GM19099 (cell line): ENCODE results near the gene NR2F1-AS1.

Experiments
- POLR2A ChIP-seq: IDR thresholded peaks from 3 replicates; pipeline ENCODE4 v1.6.1; 2011; ENCODE audit warnings: low read depth; ENCODE audit not compliant: insufficient read length; ENCODE audit errors: extremely low read depth

Gene NR2F1-AS1

GRCh38 chr5:93580927-93581445 lies at the start of gene NR2F1-AS1:
NR2F1-AS1 (minus strand) TSS chr5:93581219.
- no peak for TF ChIP-seq POLR2A

GRCh38 chr5:93626801-93627200 lies 45.8 kb upstream of the NR2F1-AS1 start:
- TF ChIP-seq POLR2A, result no peak

- no peak for TF ChIP-seq POLR2A
Observed at GRCh38 chr5:93623153-93623552, 42.1 kb upstream of the NR2F1-AS1 start.

- no peak for TF ChIP-seq POLR2A
Observed at GRCh38 chr5:93622240-93622885, 41.3 kb upstream of the NR2F1-AS1 start.

GRCh38 chr5:93621327-93621798 lies 40.3 kb upstream of the NR2F1-AS1 start:
- no peak for TF ChIP-seq POLR2A

- no peak for TF ChIP-seq POLR2A
Observed at GRCh38 chr5:93620487-93621326, 39.7 kb upstream of the NR2F1-AS1 start.

- TF ChIP-seq POLR2A, result no peak
Observed at GRCh38 chr5:93616538-93617174, 35.6 kb upstream of the NR2F1-AS1 start.

GRCh38 chr5:93612855-93613243 lies 31.8 kb upstream of the NR2F1-AS1 start:
- TF ChIP-seq POLR2A, result no peak

- no peak for TF ChIP-seq POLR2A
Observed at GRCh38 chr5:93611976-93612854, 31.2 kb upstream of the NR2F1-AS1 start.

GRCh38 chr5:93611273-93611975 lies 30.4 kb upstream of the NR2F1-AS1 start:
- TF ChIP-seq POLR2A, result no peak

- TF ChIP-seq POLR2A, result no peak
Observed at GRCh38 chr5:93610581-93611272, 29.7 kb upstream of the NR2F1-AS1 start.

- TF ChIP-seq POLR2A, result no peak
Observed at GRCh38 chr5:93609762-93610161, 28.7 kb upstream of the NR2F1-AS1 start.

GRCh38 chr5:93608855-93609254 lies 27.8 kb upstream of the NR2F1-AS1 start:
- no peak for TF ChIP-seq POLR2A

GRCh38 chr5:93607367-93608258 lies 26.6 kb upstream of the NR2F1-AS1 start:
- TF ChIP-seq POLR2A, result no peak
